HepG2 (cell line): ENCODE results near the gene GLG1. TPM values are rescaled to one million over a fixed set of nuclear protein-coding genes. Genes with fewer than 3 reads are reported as not detected.

Experiments
- ATAC-seq: fragments of 200-7000 bp; cut with Tn5 transposase; 3 replicates; pipeline ENCODE4 v1.9.1; 2020; ENCODE audit warnings: mild to moderate bottlenecking, moderate library complexity
- BruUV-seq: library from RNA; stranded (reverse); fragments of 400-500 nt; replicated peaks from 2 replicates; lab custom pipeline; 2021; lab: Mats Ljungman, UMichigan
- CTCF ChIA-PET: fragments of 300-600 bp; formaldehyde crosslinking; extraction: SDS; loops from one replicate; lab custom pipeline; 2021; ENCODE audit warnings: low total read pairs, inconsistent platforms, low intra/inter-chr PET ratio; lab: Yijun Ruan, JAX
- POLR2A ChIA-PET: fragments of 350-600 bp; sonication (Branson Sonifier 250); formaldehyde crosslinking; loops from one replicate; lab custom pipeline; 2020; ENCODE audit warnings: antibody characterized with exemption, inconsistent platforms; lab: Yijun Ruan, JAX
- DNase-seq: peaks from one replicate; pipeline ENCODE4 v3.0.0-alpha.2; 2015; ENCODE audit warnings: low spot score
- FAIRE-seq: peaks from 3 replicates; lab custom pipeline; 2011; peaks lifted over from hg19 to GRCh38; lab: Jason Lieb, UNC
- H2AFZ ChIP-seq: one replicate; pipeline ENCODE4 v1.6.1; 2011; ENCODE audit warnings: low read length, inconsistent platforms
- H3K27ac ChIP-seq: fragments of 300-600 bp; 3 replicates; pipeline ENCODE4 v1.8.0; 2011; ENCODE audit warnings: mixed run types, mild to moderate bottlenecking, mixed read lengths, low read length, inconsistent platforms; ENCODE audit not compliant: insufficient read depth; ENCODE audit errors: extremely low read length
- H3K27me3 ChIP-seq, 2 experiments: fragments of 200-600 bp in 1 of 2; 2 replicates in 1 of 2; 3 replicates in 1 of 2; pipeline versions ENCODE4 v1.6.0 to v1.8.0; 2011; ENCODE audit warnings: low read length in 2 of 2, mild to moderate bottlenecking in 2 of 2, moderate library complexity in 2 of 2, inconsistent platforms in 1 of 2; ENCODE audit not compliant: insufficient read depth in 2 of 2, control insufficient read depth in 1 of 2
- H3K36me3 ChIP-seq, 2 experiments: fragments of 200-600 bp in 1 of 2; replicated peaks in 1 of 2; 2 replicates in 1 of 2; 3 replicates in 1 of 2; pipeline versions ENCODE4 v1.5.1 to v1.8.0; 2011; ENCODE audit warnings: low read length in 2 of 2, inconsistent platforms in 1 of 2; ENCODE audit not compliant: insufficient read depth in 2 of 2, control insufficient read depth in 1 of 2
- H3K4me1 ChIP-seq: 2 replicates; pipeline ENCODE4 v1.5.1; 2012; ENCODE audit warnings: low read length, inconsistent platforms; ENCODE audit not compliant: insufficient read depth
- H3K4me2 ChIP-seq: 2 replicates; pipeline ENCODE4 v1.6.0; 2011; ENCODE audit warnings: low read depth, low read length, inconsistent platforms
- H3K4me3 ChIP-seq, 3 experiments: fragments of 200-600 bp in 1 of 3; sonication (generic), shearing (Covaris generic) in 1 of 3; replicated peaks in 1 of 3; 2 replicates each; pipeline ENCODE4 v1.5.1; 2011 to 2016; ENCODE audit warnings: low read length in 3 of 3, inconsistent platforms in 2 of 3, low read depth in 2 of 3, mild to moderate bottlenecking in 2 of 3, control low read depth in 1 of 3, mixed read lengths in 1 of 3; ENCODE audit not compliant: insufficient read depth in 1 of 3
- H3K79me2 ChIP-seq: one replicate; pipeline ENCODE4 v1.6.1; 2011; ENCODE audit warnings: low read length, inconsistent platforms; ENCODE audit not compliant: insufficient read depth
- H3K9ac ChIP-seq: 2 replicates; pipeline ENCODE4 v1.6.0; 2011; ENCODE audit warnings: mild to moderate bottlenecking, low read depth, low read length, inconsistent platforms; ENCODE audit not compliant: insufficient read depth
- H3K9me3 ChIP-seq: 2 replicates; pipeline ENCODE4 v1.5.1; 2012; ENCODE audit warnings: mild to moderate bottlenecking, low read length
- H4K20me1 ChIP-seq: 2 replicates; pipeline ENCODE4 v1.6.0; 2011; ENCODE audit warnings: inconsistent platforms, mild to moderate bottlenecking, low read length, moderate library complexity; ENCODE audit not compliant: insufficient read depth
- AGO1 ChIP-seq: fragments of 200-400 bp; formaldehyde crosslinking; IDR thresholded peaks from 2 replicates; pipeline ENCODE4 v1.6.1; 2017; ENCODE audit warnings: mild to moderate bottlenecking, low read depth, low read length, moderate library complexity; ENCODE audit not compliant: poor library complexity, severe bottlenecking
- GATAD2A ChIP-seq: IDR thresholded peaks from 2 replicates; pipeline ENCODE4 v1.6.1; 2016
- GLMP ChIP-seq: sonication (generic); formaldehyde crosslinking; IDR thresholded peaks from 2 replicates; pipeline ENCODE4 v1.9.0; 2021; ENCODE audit warnings: missing genetic modification reagents, mild to moderate bottlenecking, borderline replicate concordance
- GTF2F1 ChIP-seq: fragments of 150-350 bp; IDR thresholded peaks from 2 replicates; pipeline ENCODE4 v1.6.1; 2014; ENCODE audit warnings: low read length
- NBN ChIP-seq: fragments of 450-650 bp; conservative IDR thresholded peaks from 2 replicates; pipeline ENCODE4 v1.6.1; 2017
- SAFB2 ChIP-seq: sonication (generic); formaldehyde crosslinking; IDR thresholded peaks from 2 replicates; pipeline ENCODE4 v1.5.1; 2020; ENCODE audit warnings: missing genetic modification reagents, low read depth, mild to moderate bottlenecking, borderline replicate concordance
- SMAD9 ChIP-seq: sonication (generic); formaldehyde crosslinking; IDR thresholded peaks from 2 replicates; pipeline ENCODE4 v1.5.1; 2020; ENCODE audit warnings: mild to moderate bottlenecking, missing genetic modification reagents
- ZNF331 ChIP-seq: sonication (generic); formaldehyde crosslinking; IDR thresholded peaks from 2 replicates; pipeline ENCODE4 v1.4.0; 2020; ENCODE audit warnings: missing genetic modification reagents
- ZNF552 ChIP-seq: sonication (generic); formaldehyde crosslinking; IDR thresholded peaks from 2 replicates; pipeline ENCODE4 v1.9.0; 2022; ENCODE audit warnings: missing genetic modification reagents, mild to moderate bottlenecking, borderline replicate concordance
- ZSCAN31 ChIP-seq: sonication (generic); formaldehyde crosslinking; IDR thresholded peaks from 2 replicates; pipeline ENCODE4 v1.5.0; 2020; ENCODE audit warnings: low read depth, mild to moderate bottlenecking, missing genetic modification reagents
- WGBS: methylation state at CpG from one replicate; pipeline ENCODE4 v1.1.6; 2017; ENCODE audit warnings: low lambda C conversion rate; 5-methylcytosine and 5-hydroxymethylcytosine counted together
- in situ Hi-C: cut with HindIII; loops from 2 replicates; pipeline ENCODE4 v1.10.0; 2017; ENCODE audit warnings: low pct_unique_long_range_greater_than_20kb; ENCODE audit not compliant: extremely low pct_ligation_motif_present
- intact Hi-C: fragments of 100-400 bp; cut with micrococcal nuclease; formaldehyde crosslinking; loops from one replicate; pipeline ENCODE4 v1.10.0; 2022; ENCODE audit not compliant: unreplicated experiment
- polyA plus RNA-seq, 8 experiments: library from polyadenylated mRNA; depleted of rRNA in 3 of 8; stranded (reverse) in 7 of 8; unstranded in 1 of 8; fragments of >200 nt; fragmentation: Illumina TruSeq in 4 of 8; extraction: Trizol in 4 of 8; gene quantifications; 2 replicates each; pipeline versions ENCODE4 v1.2.1 to v1.2.3, GENCODE V29; 2011 to 2016; ENCODE audit warnings: low read depth in 4 of 8, missing spikeins in 1 of 8, mixed read lengths in 1 of 8; ENCODE audit not compliant: insufficient read depth in 1 of 8
- total RNA-seq, 5 experiments: library from RNA; depleted of rRNA; stranded (reverse); fragments of >200 nt; fragmentation: Illumina TruSeq; extraction: Trizol; gene quantifications; 2 replicates each; pipeline ENCODE4 v1.2.3, GENCODE V29; 2016; ENCODE audit warnings: low read depth in 1 of 5
- TF ChIP-seq, protein P1 (sequence below): sonication (generic); formaldehyde crosslinking; IDR thresholded peaks from 2 replicates; pipeline ENCODE4 v1.9.0; 2021; ENCODE audit warnings: mild to moderate bottlenecking, missing genetic modification reagents
- TF ChIP-seq, protein P2 (sequence below): IDR thresholded peaks from 2 replicates; pipeline ENCODE4 v1.6.1; 2012; ENCODE audit warnings: low read depth, low read length, improper control_type of control experiment

GLG1 gene
- total and polyA plus RNA-seq, 2 of the 13 experiments (the other 11 are each of a cell fraction or from before 2014, with no cell fraction given), result 87.7 to 141 TPM

DNA sequence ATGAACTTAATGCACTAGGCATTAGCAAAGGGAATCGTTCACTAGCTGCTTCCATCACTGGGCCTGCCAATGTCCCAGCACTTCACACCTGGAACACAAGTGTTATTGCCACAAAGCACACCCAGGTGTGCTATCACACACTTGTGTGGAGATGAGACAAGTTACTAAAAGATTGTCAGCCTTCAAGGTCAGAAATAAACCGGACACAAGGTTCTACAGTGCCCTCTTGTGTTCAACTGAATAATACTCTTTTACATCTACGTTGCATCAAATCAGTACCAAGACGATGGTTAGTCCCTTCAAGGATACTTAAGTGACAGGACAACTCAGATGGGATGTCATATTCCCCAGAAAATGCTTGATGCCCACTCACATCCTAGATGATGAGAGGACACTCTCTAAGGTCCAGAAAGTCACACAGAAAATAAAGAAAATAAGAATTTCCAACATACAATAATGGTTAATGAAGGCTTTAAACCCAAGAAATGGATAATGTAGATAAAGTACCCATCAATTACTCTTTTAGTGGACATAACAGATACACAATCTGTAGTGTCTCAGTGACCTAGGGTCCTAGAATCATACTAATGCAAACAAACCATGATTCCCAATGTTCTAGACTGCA, 16.4 kb upstream of the GLG1 start:
- ChIA-PET CTCF (interaction anchor here (1.7 kb wide), 1 partner anchor 314 kb away, joined by 7 read pairs; no protein-coding TSS in a partner anchor), POLR2A (interaction anchor here (1.7 kb wide), 1 partner anchor 17 kb away, joined by 7 read pairs; the partner anchor contains the start of gene GLG1)
- Histone ChIP-seq H3K4me3 (no peak overlapping the region), H3K27me3 (no peaks in the 10 kb centered on the region), H3K4me1 (no peaks in the 10 kb centered on the region), H3K36me3 (peaks cover 33 to 72% of the 10 kb centered on the region in 2 experiments), H3K79me2 (no peaks in the 10 kb centered on the region), H3K9ac (no peak overlapping the region), H4K20me1 (peaks cover 3% of the 10 kb centered on the region; the same call in 1 of the 2 replicates), H3K9me3 (no peaks in the 10 kb centered on the region), H3K27ac (no peak overlapping the region), H3K4me2 (no peak overlapping the region), H2AFZ (no peak overlapping the region)
- in situ Hi-C loops (loop anchor here (10.0 kb wide), 1 partner anchor 309 kb away; no protein-coding TSS in a partner anchor), intact Hi-C loops (loop anchor here (5.0 kb wide), 1 partner anchor 146 kb away; no protein-coding TSS in a partner anchor)
- FAIRE-seq, result peak; percentile 58
- peak; percentile 61 for ATAC-seq
- DNase-seq, result peak; percentile 55
- no TSS peak for BruUV-seq
- 67% methylated on average over 4 of the region's 4 CpGs for WGBS
- TF ChIP-seq SAFB2 (CRISPR knock-in tag) (no peak), ZSCAN31 (CRISPR knock-in tag) (no peak), NBN (no peak), ZNF552 (CRISPR knock-in tag) (no peak), GLMP (no peak), GATAD2A (0 out of 2 replicates have a peak, but pooled peaks have one; percentile 32), AGO1 (no peak), SMAD9 (no peak), GTF2F1 (no peak), ZNF331 (CRISPR knock-in tag) (no peak)
- TF ChIP-seq, protein P1, sequence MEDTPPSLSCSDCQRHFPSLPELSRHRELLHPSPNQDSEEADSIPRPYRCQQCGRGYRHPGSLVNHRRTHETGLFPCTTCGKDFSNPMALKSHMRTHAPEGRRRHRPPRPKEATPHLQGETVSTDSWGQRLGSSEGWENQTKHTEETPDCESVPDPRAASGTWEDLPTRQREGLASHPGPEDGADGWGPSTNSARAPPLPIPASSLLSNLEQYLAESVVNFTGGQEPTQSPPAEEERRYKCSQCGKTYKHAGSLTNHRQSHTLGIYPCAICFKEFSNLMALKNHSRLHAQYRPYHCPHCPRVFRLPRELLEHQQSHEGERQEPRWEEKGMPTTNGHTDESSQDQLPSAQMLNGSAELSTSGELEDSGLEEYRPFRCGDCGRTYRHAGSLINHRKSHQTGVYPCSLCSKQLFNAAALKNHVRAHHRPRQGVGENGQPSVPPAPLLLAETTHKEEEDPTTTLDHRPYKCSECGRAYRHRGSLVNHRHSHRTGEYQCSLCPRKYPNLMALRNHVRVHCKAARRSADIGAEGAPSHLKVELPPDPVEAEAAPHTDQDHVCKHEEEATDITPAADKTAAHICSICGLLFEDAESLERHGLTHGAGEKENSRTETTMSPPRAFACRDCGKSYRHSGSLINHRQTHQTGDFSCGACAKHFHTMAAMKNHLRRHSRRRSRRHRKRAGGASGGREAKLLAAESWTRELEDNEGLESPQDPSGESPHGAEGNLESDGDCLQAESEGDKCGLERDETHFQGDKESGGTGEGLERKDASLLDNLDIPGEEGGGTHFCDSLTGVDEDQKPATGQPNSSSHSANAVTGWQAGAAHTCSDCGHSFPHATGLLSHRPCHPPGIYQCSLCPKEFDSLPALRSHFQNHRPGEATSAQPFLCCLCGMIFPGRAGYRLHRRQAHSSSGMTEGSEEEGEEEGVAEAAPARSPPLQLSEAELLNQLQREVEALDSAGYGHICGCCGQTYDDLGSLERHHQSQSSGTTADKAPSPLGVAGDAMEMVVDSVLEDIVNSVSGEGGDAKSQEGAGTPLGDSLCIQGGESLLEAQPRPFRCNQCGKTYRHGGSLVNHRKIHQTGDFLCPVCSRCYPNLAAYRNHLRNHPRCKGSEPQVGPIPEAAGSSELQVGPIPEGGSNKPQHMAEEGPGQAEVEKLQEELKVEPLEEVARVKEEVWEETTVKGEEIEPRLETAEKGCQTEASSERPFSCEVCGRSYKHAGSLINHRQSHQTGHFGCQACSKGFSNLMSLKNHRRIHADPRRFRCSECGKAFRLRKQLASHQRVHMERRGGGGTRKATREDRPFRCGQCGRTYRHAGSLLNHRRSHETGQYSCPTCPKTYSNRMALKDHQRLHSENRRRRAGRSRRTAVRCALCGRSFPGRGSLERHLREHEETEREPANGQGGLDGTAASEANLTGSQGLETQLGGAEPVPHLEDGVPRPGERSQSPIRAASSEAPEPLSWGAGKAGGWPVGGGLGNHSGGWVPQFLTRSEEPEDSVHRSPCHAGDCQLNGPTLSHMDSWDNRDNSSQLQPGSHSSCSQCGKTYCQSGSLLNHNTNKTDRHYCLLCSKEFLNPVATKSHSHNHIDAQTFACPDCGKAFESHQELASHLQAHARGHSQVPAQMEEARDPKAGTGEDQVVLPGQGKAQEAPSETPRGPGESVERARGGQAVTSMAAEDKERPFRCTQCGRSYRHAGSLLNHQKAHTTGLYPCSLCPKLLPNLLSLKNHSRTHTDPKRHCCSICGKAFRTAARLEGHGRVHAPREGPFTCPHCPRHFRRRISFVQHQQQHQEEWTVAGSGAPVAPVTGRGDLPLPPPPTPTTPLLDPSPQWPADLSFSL, result 0 out of 2 replicates have a peak, but pooled peaks have one; percentile 52
- TF ChIP-seq, protein P2, sequence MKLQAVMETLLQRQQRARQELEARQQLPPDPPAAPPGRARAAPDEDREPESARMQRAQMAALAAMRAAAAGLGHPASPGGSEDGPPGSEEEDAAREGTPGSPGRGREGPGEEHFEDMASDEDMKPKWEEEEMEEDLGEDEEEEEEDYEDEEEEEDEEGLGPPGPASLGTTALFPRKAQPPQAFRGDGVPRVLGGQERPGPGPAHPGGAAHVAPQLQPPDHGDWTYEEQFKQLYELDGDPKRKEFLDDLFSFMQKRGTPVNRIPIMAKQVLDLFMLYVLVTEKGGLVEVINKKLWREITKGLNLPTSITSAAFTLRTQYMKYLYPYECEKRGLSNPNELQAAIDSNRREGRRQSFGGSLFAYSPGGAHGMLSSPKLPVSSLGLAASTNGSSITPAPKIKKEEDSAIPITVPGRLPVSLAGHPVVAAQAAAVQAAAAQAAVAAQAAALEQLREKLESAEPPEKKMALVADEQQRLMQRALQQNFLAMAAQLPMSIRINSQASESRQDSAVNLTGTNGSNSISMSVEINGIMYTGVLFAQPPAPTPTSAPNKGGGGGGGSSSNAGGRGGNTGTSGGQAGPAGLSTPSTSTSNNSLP, result peak; percentile 53; the same call in 1 of the 2 replicates
